GM06990 (cell line): ENCODE measurements around the gene CCDC157.

ENCODE experiments used
- DNase-seq: peaks from one replicate; pipeline ENCODE4 v3.0.0-alpha.2; 2011; ENCODE audit not compliant: insufficient read length; ENCODE audit errors: extremely low read depth
- H3K27me3 ChIP-seq: replicated peaks from 2 replicates; pipeline ENCODE4 v1.6.0; 2011; ENCODE audit warnings: low read length; ENCODE audit not compliant: control insufficient read depth, insufficient read depth
- H3K36me3 ChIP-seq: 2 replicates; pipeline ENCODE4 v1.5.1; 2011; ENCODE audit warnings: low read length; ENCODE audit not compliant: control insufficient read depth, insufficient read depth
- H3K4me3 ChIP-seq: replicated peaks from 2 replicates; pipeline ENCODE4 v1.5.1; 2011; ENCODE audit warnings: low read depth, mild to moderate bottlenecking, control low read depth, low read length
- CTCF ChIP-seq: IDR thresholded peaks from 2 replicates; pipeline ENCODE4 v1.5.1; 2011; ENCODE audit warnings: low read length, control low read depth, mild to moderate bottlenecking, inconsistent platforms; ENCODE audit not compliant: insufficient read depth, poor library complexity, severe bottlenecking

Gene CCDC157

GRCh38 chr22:30411780-30412179 lies 55.0 kb downstream of the CCDC157 start:
- DNase-seq: no peak
- no peaks in the 10 kb centered on the region for H3K27me3 ChIP-seq
- no peak for TF ChIP-seq CTCF

GRCh38 chr22:30413001-30413400 lies 56.2 kb downstream of the CCDC157 start:
- DNase-seq: no peak
- Histone ChIP-seq H3K36me3 (peaks cover 8% of the 10 kb centered on the region), H3K4me3 (no peak overlapping the region), H3K27me3 (no peaks in the 10 kb centered on the region)
- no peak for TF ChIP-seq CTCF

More at GRCh38 chr22:30411780-30412179, 55.0 kb downstream of the CCDC157 start:
- Histone ChIP-seq H3K36me3 (peaks cover 4% of the 10 kb centered on the region), H3K4me3 (no peak overlapping the region)

GRCh38 chr22:30413745-30414524 lies 57.1 kb downstream of the CCDC157 start:
- H3K27me3 ChIP-seq: no peaks in the 10 kb centered on the region
- no peak for DNase-seq
- H3K4me3 ChIP-seq: no peak overlapping the region
- TF ChIP-seq CTCF: no peak
- peaks cover 13% of the 10 kb centered on the region for H3K36me3 ChIP-seq

- no peak for DNase-seq
- peaks cover 14% of the 10 kb centered on the region for H3K36me3 ChIP-seq
- H3K4me3 ChIP-seq: no peak overlapping the region
- TF ChIP-seq CTCF: no peak
- no peaks in the 10 kb centered on the region for H3K27me3 ChIP-seq
Observed at GRCh38 chr22:30414525-30415047, 57.8 kb downstream of the CCDC157 start.

GRCh38 chr22:30416403-30416802 lies 59.6 kb downstream of the CCDC157 start:
- Histone ChIP-seq H3K4me3 (no peak overlapping the region), H3K27me3 (no peaks in the 10 kb centered on the region), H3K36me3 (peaks cover 14% of the 10 kb centered on the region)
- no peak for DNase-seq
- no peak for TF ChIP-seq CTCF

- no peak for TF ChIP-seq CTCF
- no peak for DNase-seq
- peaks cover 15% of the 10 kb centered on the region for H3K36me3 ChIP-seq
- no peak overlapping the region for H3K4me3 ChIP-seq
- no peaks in the 10 kb centered on the region for H3K27me3 ChIP-seq
Observed at GRCh38 chr22:30416837-30417236, 60.0 kb downstream of the CCDC157 start.
